Measurements from ENCODE around the gene RRBP1.

The RRBP1 gene, protein sequence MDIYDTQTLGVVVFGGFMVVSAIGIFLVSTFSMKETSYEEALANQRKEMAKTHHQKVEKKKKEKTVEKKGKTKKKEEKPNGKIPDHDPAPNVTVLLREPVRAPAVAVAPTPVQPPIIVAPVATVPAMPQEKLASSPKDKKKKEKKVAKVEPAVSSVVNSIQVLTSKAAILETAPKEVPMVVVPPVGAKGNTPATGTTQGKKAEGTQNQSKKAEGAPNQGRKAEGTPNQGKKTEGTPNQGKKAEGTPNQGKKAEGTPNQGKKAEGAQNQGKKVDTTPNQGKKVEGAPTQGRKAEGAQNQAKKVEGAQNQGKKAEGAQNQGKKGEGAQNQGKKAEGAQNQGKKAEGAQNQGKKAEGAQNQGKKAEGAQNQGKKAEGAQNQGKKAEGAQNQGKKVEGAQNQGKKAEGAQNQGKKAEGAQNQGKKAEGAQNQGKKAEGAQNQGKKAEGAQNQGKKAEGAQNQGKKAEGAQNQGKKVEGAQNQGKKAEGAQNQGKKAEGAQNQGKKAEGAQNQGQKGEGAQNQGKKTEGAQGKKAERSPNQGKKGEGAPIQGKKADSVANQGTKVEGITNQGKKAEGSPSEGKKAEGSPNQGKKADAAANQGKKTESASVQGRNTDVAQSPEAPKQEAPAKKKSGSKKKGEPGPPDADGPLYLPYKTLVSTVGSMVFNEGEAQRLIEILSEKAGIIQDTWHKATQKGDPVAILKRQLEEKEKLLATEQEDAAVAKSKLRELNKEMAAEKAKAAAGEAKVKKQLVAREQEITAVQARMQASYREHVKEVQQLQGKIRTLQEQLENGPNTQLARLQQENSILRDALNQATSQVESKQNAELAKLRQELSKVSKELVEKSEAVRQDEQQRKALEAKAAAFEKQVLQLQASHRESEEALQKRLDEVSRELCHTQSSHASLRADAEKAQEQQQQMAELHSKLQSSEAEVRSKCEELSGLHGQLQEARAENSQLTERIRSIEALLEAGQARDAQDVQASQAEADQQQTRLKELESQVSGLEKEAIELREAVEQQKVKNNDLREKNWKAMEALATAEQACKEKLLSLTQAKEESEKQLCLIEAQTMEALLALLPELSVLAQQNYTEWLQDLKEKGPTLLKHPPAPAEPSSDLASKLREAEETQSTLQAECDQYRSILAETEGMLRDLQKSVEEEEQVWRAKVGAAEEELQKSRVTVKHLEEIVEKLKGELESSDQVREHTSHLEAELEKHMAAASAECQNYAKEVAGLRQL (N-terminal part only)
- 210 to 686 (median 313) reads per million in 17 experiments for total RNA-seq

- DNase-seq: peak; percentile 98 to 99 (median 99)
Observed at GRCh38 chr20:17682103-17682888, at the start of gene RRBP1. Gene RRBP1, minus strand, starts transcription at chr20:17682242. Its CDS starts 21,735 bp downstream, at chr20:17660507.

GRCh38 chr20:17731233-17731632, 49.2 kb upstream of the RRBP1 start:
- DNase-seq: no peak

GRCh38 chr20:17730071-17730470, 48.0 kb upstream of the RRBP1 start:
- DNase-seq: no peak

- no peak for DNase-seq
Observed at GRCh38 chr20:17728074-17728473, 46.0 kb upstream of the RRBP1 start.

DNA sequence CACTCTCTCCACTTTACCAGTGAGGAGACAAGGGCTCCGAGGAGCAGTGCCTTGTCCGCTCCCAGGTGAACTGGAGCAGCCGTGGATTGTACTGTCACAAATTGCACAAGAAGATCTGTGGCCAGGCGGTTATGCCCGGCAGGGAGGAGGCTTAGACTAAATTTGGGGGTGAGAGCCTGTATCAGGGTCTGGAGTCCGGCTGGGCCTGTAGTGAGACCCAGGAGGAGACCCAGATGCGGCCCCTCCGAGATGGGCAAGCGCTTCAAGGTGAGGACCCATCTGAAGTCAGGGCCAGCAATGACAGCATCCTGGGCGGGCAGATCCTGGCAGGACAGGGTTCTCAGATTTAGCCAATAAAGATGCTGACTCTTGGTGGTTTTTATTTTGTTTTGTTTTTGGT, 45.3 kb upstream of the RRBP1 start:
- no peak for DNase-seq

- no peak for DNase-seq
Observed at GRCh38 chr20:17726902-17727301, 44.9 kb upstream of the RRBP1 start.

DNA sequence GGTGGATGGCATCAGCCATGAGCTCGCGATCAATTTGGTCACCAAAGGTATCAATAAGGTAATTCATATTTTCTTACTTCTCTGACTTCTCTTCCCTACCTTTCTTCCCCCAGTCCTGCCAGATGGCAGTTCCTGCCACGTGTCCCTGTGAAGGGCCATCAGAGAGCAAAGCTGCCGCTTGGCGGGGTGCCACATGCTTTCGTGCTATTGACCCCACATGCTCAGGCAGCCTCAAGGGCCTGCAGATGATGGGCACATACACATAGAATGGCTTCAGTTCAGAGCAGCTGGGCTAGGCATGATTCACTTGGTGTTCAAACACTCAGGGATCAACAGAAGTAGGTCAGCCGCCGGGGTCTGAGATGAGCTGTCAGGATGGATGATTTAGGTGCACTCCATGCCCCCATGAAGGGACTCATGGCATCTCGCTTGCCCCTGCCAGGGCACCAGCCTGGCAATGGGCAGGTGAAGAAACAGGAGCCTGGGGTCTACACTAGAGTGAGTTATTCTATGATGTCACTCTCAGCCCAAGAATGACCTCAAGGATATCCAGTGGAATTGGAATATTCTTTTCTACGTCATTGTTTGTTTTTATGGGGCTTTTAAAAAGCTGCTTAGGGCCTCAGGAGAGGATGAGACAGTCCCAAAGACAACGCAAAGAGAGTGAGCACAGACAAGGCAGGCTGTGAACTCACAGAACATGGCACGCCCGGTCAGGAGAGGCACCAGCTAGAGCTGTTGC, 43.2 kb upstream of the RRBP1 start:
- no peak for DNase-seq

- no peak for DNase-seq
Observed at GRCh38 chr20:17723301-17723691, 41.3 kb upstream of the RRBP1 start.

GRCh38 chr20:17722493-17723300, 40.7 kb upstream of the RRBP1 start:
- no peak for DNase-seq

GRCh38 chr20:17721802-17722486, 39.9 kb upstream of the RRBP1 start:
- DNase-seq: peak in 1 of 4 experiments; percentile 23

DNA sequence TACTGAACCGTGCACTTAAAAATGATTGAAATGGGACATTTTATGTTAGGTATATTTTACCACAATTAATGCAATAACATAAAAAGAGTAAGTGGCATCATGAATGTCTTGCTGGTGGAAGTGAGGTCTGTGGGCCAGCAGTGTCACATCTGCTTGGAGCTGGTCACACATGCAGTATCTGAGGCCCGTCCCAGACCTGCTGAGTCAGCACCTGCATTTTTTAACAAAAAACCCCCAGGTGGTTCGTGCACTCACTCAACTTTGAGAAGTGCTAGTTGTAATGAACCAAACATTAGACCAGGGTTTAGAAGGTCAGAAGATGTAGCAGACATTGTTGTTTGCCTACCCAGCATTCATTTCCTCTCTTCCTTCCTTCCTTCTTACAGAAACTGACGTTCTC, 38.7 kb upstream of the RRBP1 start:
- no peak for DNase-seq

DNA sequence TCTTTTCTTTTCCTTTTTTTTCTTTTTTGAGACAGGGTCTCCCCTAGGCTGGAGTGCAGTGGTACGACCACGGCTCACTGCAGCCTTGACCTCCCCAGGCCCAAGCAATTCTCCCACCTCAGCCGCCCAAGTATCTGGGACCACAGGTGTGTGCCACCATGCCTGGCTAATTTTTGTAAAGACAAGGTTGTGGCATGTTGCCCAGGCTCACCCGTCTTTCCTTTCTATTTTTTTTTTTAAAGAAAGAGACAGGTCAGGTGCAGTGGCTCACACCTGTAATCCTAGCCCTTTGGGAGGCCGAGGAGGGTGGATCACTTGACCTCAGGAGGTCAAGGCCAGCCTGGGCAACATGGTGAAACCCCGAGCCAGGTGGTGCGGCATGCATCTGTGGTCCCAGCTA, 34.3 kb upstream of the RRBP1 start:
- no peak for DNase-seq

DNA sequence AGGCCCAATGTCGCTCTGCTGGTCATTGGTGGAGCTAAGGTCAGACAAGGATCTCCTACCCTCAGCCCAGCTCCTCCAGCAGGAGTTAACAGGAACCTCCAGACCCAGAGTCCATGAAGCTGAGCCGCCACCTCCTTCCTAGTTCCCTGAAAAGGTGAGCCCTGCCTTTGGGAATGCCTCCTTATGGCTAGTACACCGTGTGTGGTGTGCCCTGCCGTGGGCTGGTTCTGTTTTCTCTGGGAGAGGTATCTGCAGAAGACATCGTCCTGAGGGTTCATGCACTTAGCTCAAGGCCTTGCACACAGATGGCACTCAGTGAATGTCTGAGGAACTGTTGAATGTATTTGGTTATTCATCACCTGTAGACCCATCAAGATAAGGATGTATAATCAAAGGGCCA, 33.0 kb upstream of the RRBP1 start:
- no peak for DNase-seq

- no peak for DNase-seq
Observed at GRCh38 chr20:17714597-17714996, 32.6 kb upstream of the RRBP1 start.

- DNase-seq: no peak
Observed at GRCh38 chr20:17712708-17713107, 30.7 kb upstream of the RRBP1 start.

GRCh38 chr20:17712201-17712600, 30.2 kb upstream of the RRBP1 start:
- DNase-seq: no peak

DNA sequence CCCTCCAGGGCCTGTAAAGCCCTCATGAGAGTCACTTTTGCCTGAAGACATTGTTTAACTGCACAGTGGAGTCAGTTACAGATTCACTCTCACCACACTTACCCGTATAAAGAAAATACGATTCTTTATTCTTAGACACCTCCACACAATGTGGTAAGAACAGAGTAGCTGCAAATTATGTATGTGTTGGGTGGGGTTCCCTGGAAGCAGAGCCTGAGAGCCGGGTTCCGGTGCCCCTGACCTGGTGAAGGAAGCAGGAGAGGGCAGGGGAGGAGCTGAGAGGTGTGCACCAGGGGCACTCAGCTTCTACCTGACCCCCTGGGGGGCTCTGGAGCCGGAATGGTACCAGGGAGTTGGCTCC, 29.2 kb upstream of the RRBP1 start:
- no peak for DNase-seq

GRCh38 chr20:17710379-17711266, 28.6 kb upstream of the RRBP1 start:
- DNase-seq: no peak

All from suppressor macrophage (primary cell).